ENCODE measurements around the gene SCN2A.

SCN2A gene

DNA sequence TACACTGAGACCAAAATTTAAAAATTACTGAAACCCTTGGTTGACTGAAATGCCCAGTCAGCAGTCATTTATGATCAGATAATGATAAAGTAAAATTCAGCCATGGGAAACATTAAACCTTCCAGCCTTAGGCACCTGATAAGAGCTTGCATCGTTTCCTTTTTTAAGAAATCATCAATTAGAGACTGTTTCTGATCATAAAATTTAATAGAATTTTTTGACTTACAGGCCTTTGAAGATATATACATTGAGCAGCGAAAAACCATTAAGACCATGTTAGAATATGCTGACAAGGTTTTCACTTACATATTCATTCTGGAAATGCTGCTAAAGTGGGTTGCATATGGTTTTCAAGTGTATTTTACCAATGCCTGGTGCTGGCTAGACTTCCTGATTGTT is 130.7 kb downstream of the SCN2A start:
- no peaks in the 10 kb centered on the region for H3K79me2 ChIP-seq (ENCODE audit: control insufficient read depth, insufficient read depth, low read length)
- no peak overlapping the region for H2BK15ac ChIP-seq (replicated peaks; ENCODE audit: low read depth)
- H3K4me2 ChIP-seq (ENCODE audit: low read length) = no peak overlapping the region
- no peaks in the 10 kb centered on the region for H3K36me3 ChIP-seq (ENCODE audit: control insufficient read depth, insufficient read depth, low read length)
- H2BK120ac ChIP-seq (ENCODE audit: low read depth, low read length) = no peak overlapping the region
- DNase-seq = no peak
- no peak overlapping the region for H3K23ac ChIP-seq (ENCODE audit: low read length)
- H4K5ac ChIP-seq (ENCODE audit: low read length) = no peak overlapping the region
- H4K8ac ChIP-seq (ENCODE audit: low read depth, low read length) = no peak overlapping the region
- no peak overlapping the region for H2BK5ac ChIP-seq (ENCODE audit: low read length)
- no CpG with 5 or more reads among the region's 2 CpGs for WGBS (ENCODE audit: extremely low coverage, insufficient coverage, low lambda C conversion rate)
- no peaks in the 10 kb centered on the region for H3K27me3 ChIP-seq (ENCODE audit: insufficient read depth, low read length, poor library complexity)
- H3K4me1 ChIP-seq (ENCODE audit: control insufficient read depth, low read depth, low read length) = no peaks in the 10 kb centered on the region
- no peak overlapping the region for H3K4ac ChIP-seq (ENCODE audit: low read depth, low read length)
- H3K4me3 ChIP-seq (ENCODE audit: low read length) = no peak overlapping the region
- H2AK5ac ChIP-seq (ENCODE audit: low read length) = no peak overlapping the region
- no peak overlapping the region for H3K27ac ChIP-seq (ENCODE audit: low read depth, low read length)
- no peak overlapping the region for H3K18ac ChIP-seq (ENCODE audit: low read length)
- H3K79me1 ChIP-seq (ENCODE audit: low read length) = no peaks in the 10 kb centered on the region
- H3K9ac ChIP-seq (ENCODE audit: low read length) = no peak overlapping the region
- no peak overlapping the region for H3K56ac ChIP-seq (ENCODE audit: low read length)

DNA sequence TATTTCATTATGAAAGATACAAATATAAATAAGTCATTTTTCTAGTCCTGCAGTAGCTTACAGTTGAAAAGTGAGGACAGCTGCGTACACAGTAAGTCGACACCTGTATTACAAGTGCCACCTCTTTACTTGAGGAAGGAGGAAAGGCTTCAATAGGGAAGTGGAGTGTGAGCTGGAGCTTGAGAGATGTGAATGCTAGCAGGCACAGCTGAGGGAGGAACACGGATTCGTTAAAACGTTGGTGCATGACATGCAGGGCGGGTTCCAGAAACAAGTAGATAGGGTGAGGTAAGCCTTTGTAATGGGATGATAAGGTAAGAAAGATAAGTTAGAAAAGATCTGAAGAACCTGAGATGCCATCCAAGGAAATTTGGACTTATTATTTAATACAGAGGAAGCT is 132.1 kb downstream of the SCN2A start:
- Histone ChIP-seq H3K4me3 (ENCODE audit: low read length) (no peak overlapping the region), H3K4ac (ENCODE audit: low read depth, low read length) (no peak overlapping the region), H3K27ac (ENCODE audit: low read depth, low read length) (no peak overlapping the region), H3K9ac (ENCODE audit: low read length) (no peak overlapping the region), H2BK120ac (ENCODE audit: low read depth, low read length) (no peak overlapping the region), H3K36me3 (ENCODE audit: control insufficient read depth, insufficient read depth, low read length) (no peaks in the 10 kb centered on the region), H4K5ac (ENCODE audit: low read length) (no peak overlapping the region), H3K79me1 (ENCODE audit: low read length) (no peaks in the 10 kb centered on the region), H4K8ac (ENCODE audit: low read depth, low read length) (no peak overlapping the region), H2BK5ac (ENCODE audit: low read length) (no peak overlapping the region), H3K4me1 (ENCODE audit: control insufficient read depth, low read depth, low read length) (no peaks in the 10 kb centered on the region), H3K18ac (ENCODE audit: low read length) (no peak overlapping the region), H2BK15ac (replicated peaks; ENCODE audit: low read depth) (no peak overlapping the region), H3K23ac (ENCODE audit: low read length) (no peak overlapping the region), H3K79me2 (ENCODE audit: control insufficient read depth, insufficient read depth, low read length) (no peaks in the 10 kb centered on the region), H2AK5ac (ENCODE audit: low read length) (no peak overlapping the region), H3K27me3 (ENCODE audit: insufficient read depth, low read length, poor library complexity) (no peaks in the 10 kb centered on the region), H3K4me2 (ENCODE audit: low read length) (no peak overlapping the region), H3K56ac (ENCODE audit: low read length) (no peak overlapping the region)
- WGBS (ENCODE audit: extremely low coverage, insufficient coverage, low lambda C conversion rate) = no CpG with 5 or more reads among the region's 6 CpGs
- peak; percentile 79 for DNase-seq

DNA sequence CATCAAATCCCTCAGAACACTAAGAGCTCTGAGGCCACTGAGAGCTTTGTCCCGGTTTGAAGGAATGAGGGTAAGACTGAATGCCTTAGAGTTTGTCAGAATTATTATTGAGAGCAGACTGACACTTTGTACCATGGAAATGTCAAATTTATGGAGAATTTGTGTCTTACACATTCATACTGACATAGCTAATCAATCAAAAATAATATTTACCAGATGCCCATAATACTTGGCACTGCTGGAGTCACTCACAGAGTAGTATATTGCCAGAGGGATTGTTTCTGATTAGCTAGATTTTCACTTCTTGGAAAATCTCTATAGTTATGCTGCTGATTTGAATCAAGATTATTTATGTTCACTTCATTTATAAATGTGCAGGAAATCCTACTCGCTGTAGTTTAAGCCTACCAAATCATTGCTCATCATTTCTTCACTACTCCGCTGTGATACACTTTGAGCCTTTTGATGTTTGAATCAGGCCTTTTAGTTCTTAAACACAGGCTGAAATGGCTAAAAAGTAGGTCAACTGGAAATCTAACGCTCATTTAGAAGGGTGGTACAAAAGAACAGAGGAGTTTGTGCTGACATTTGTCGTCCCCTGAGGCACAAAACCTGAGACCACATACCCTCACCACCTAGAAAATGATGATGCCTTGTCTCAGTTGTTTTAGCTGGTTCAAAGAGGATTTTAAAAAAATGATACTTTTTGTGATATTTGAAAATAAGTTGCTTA is 134.2 kb downstream of the SCN2A start:
- Histone ChIP-seq H3K4me2 (ENCODE audit: low read length) (no peak overlapping the region), H3K9ac (ENCODE audit: low read length) (no peak overlapping the region), H3K79me1 (ENCODE audit: low read length) (no peaks in the 10 kb centered on the region), H2BK120ac (ENCODE audit: low read depth, low read length) (no peak overlapping the region), H3K56ac (ENCODE audit: low read length) (no peak overlapping the region), H2BK15ac (replicated peaks; ENCODE audit: low read depth) (no peak overlapping the region), H2BK5ac (ENCODE audit: low read length) (no peak overlapping the region), H3K4me1 (ENCODE audit: control insufficient read depth, low read depth, low read length) (no peaks in the 10 kb centered on the region), H3K4me3 (ENCODE audit: low read length) (no peak overlapping the region), H4K8ac (ENCODE audit: low read depth, low read length) (no peak overlapping the region), H3K36me3 (ENCODE audit: control insufficient read depth, insufficient read depth, low read length) (no peaks in the 10 kb centered on the region), H3K79me2 (ENCODE audit: control insufficient read depth, insufficient read depth, low read length) (no peaks in the 10 kb centered on the region), H3K18ac (ENCODE audit: low read length) (no peak overlapping the region), H4K5ac (ENCODE audit: low read length) (no peak overlapping the region), H2AK5ac (ENCODE audit: low read length) (no peak overlapping the region), H3K27me3 (ENCODE audit: insufficient read depth, low read length, poor library complexity) (no peaks in the 10 kb centered on the region), H3K4ac (ENCODE audit: low read depth, low read length) (no peak overlapping the region), H3K23ac (ENCODE audit: low read length) (no peak overlapping the region), H3K27ac (ENCODE audit: low read depth, low read length) (no peak overlapping the region)
- no peak for DNase-seq
- WGBS (ENCODE audit: extremely low coverage, insufficient coverage, low lambda C conversion rate) = no CpG with 5 or more reads among the region's 5 CpGs

DNA sequence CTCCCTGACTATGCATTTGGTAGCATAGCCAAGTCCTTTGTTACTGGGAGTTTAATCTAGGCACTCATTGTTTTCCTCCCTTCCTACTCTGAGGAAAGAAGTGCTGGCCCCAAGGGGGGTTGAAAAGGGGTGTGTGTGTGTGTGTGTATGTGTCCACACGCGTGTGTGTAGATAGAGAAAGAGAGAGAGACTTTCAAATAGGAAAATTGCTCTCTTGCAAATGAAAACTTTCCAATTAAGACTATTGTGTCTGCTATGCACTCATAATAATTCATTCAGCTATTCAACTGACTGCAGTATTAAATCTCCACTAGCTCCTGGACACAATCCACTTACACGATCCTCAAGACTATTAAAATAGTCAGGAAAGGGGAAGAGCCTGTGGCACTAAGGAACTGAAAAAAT is 137.4 kb downstream of the SCN2A start:
- WGBS (ENCODE audit: extremely low coverage, insufficient coverage, low lambda C conversion rate) = no CpG with 5 or more reads among the region's 3 CpGs

DNA sequence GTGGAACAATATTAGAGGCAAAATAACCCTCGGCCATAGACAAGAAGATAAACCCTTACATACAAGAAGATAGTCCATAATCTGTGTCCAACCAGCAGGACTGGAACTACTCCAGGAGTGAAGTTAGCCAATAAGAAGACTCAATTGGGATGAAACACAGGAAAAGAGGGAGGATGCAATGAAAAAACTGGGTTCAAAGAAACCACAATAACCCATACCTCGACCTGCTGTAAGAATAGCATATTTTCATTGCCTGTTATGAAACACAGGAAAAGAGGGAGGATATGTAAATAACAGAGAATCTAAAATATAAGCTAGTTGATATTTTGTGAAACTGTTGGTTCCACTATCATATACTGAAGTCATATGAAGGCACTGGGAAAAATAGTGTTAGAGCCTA is 143.1 kb downstream of the SCN2A start:
- Histone ChIP-seq H3K4me3 (ENCODE audit: low read length) (no peak overlapping the region), H4K8ac (ENCODE audit: low read depth, low read length) (no peak overlapping the region), H3K9ac (ENCODE audit: low read length) (no peak overlapping the region), H2AK5ac (ENCODE audit: low read length) (no peak overlapping the region), H2BK15ac (replicated peaks; ENCODE audit: low read depth) (no peak overlapping the region), H2BK120ac (ENCODE audit: low read depth, low read length) (no peak overlapping the region), H3K56ac (ENCODE audit: low read length) (no peak overlapping the region), H3K18ac (ENCODE audit: low read length) (no peak overlapping the region), H3K4me1 (ENCODE audit: control insufficient read depth, low read depth, low read length) (no peaks in the 10 kb centered on the region), H3K23ac (ENCODE audit: low read length) (no peak overlapping the region), H2BK5ac (ENCODE audit: low read length) (no peak overlapping the region), H3K27ac (ENCODE audit: low read depth, low read length) (no peak overlapping the region), H3K4ac (ENCODE audit: low read depth, low read length) (no peak overlapping the region), H3K79me2 (ENCODE audit: control insufficient read depth, insufficient read depth, low read length) (no peaks in the 10 kb centered on the region), H3K4me2 (ENCODE audit: low read length) (no peak overlapping the region), H4K5ac (ENCODE audit: low read length) (no peak overlapping the region), H3K79me1 (ENCODE audit: low read length) (no peaks in the 10 kb centered on the region), H3K36me3 (ENCODE audit: control insufficient read depth, insufficient read depth, low read length) (no peaks in the 10 kb centered on the region), H3K27me3 (ENCODE audit: insufficient read depth, low read length, poor library complexity) (no peaks in the 10 kb centered on the region)
- DNase-seq = no peak
- no CpG with 5 or more reads among the region's 2 CpGs for WGBS (ENCODE audit: extremely low coverage, insufficient coverage, low lambda C conversion rate)

More for the DNA sequence above, 137.4 kb downstream of the SCN2A start:
- no peaks in the 10 kb centered on the region for H3K27me3 ChIP-seq (ENCODE audit: insufficient read depth, low read length, poor library complexity)
- no peaks in the 10 kb centered on the region for H3K79me2 ChIP-seq (ENCODE audit: control insufficient read depth, insufficient read depth, low read length)
- no peaks in the 10 kb centered on the region for H3K79me1 ChIP-seq (ENCODE audit: low read length)
- H2AK5ac ChIP-seq (ENCODE audit: low read length) = no peak overlapping the region
- H3K4me3 ChIP-seq (ENCODE audit: low read length) = no peak overlapping the region
- no peaks in the 10 kb centered on the region for H3K4me1 ChIP-seq (ENCODE audit: control insufficient read depth, low read depth, low read length)
- H3K18ac ChIP-seq (ENCODE audit: low read length) = no peak overlapping the region
- no peak overlapping the region for H3K27ac ChIP-seq (ENCODE audit: low read depth, low read length)
- no peak overlapping the region for H3K4ac ChIP-seq (ENCODE audit: low read depth, low read length)
- no peak overlapping the region for H4K8ac ChIP-seq (ENCODE audit: low read depth, low read length)
- peak; percentile 22 for DNase-seq
- no peak overlapping the region for H3K4me2 ChIP-seq (ENCODE audit: low read length)
- no peak overlapping the region for H3K9ac ChIP-seq (ENCODE audit: low read length)
- H2BK15ac ChIP-seq (replicated peaks; ENCODE audit: low read depth) = no peak overlapping the region
- no peak overlapping the region for H4K5ac ChIP-seq (ENCODE audit: low read length)
- H3K56ac ChIP-seq (ENCODE audit: low read length) = no peak overlapping the region
- no peaks in the 10 kb centered on the region for H3K36me3 ChIP-seq (ENCODE audit: control insufficient read depth, insufficient read depth, low read length)
- no peak overlapping the region for H2BK120ac ChIP-seq (ENCODE audit: low read depth, low read length)
- no peak overlapping the region for H3K23ac ChIP-seq (ENCODE audit: low read length)
- no peak overlapping the region for H2BK5ac ChIP-seq (ENCODE audit: low read length)

DNA sequence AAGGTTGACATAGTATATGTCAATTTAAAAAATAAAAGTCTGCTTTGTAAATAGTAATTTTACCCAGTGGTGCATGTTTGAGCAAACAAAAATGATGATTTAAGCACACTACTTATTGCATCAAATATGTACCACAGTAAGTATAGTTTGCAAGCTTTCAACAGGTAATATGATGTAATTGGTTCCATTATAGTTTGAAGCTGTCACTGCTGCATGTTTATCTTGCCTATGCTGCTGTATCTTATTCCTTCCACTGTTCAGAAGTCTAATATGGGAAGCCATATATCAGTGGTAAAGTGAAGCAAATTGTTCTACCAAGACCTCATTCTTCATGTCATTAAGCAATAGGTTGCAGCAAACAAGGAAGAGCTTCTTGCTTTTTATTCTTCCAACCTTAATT is 151.7 kb downstream of the SCN2A start:
- Histone ChIP-seq H3K23ac (ENCODE audit: low read length) (no peak overlapping the region), H3K36me3 (ENCODE audit: control insufficient read depth, insufficient read depth, low read length) (no peaks in the 10 kb centered on the region), H2BK5ac (ENCODE audit: low read length) (no peak overlapping the region), H3K4me2 (ENCODE audit: low read length) (no peak overlapping the region), H4K8ac (ENCODE audit: low read depth, low read length) (no peak overlapping the region), H3K56ac (ENCODE audit: low read length) (no peak overlapping the region), H4K5ac (ENCODE audit: low read length) (no peak overlapping the region), H3K27ac (ENCODE audit: low read depth, low read length) (no peak overlapping the region), H2BK15ac (replicated peaks; ENCODE audit: low read depth) (no peak overlapping the region), H3K4ac (ENCODE audit: low read depth, low read length) (no peak overlapping the region), H3K79me2 (ENCODE audit: control insufficient read depth, insufficient read depth, low read length) (no peaks in the 10 kb centered on the region), H3K4me1 (ENCODE audit: control insufficient read depth, low read depth, low read length) (no peaks in the 10 kb centered on the region), H2BK120ac (ENCODE audit: low read depth, low read length) (no peak overlapping the region), H3K9ac (ENCODE audit: low read length) (no peak overlapping the region), H3K18ac (ENCODE audit: low read length) (no peak overlapping the region), H3K4me3 (ENCODE audit: low read length) (no peak overlapping the region), H3K27me3 (ENCODE audit: insufficient read depth, low read length, poor library complexity) (no peaks in the 10 kb centered on the region), H2AK5ac (ENCODE audit: low read length) (no peak overlapping the region), H3K79me1 (ENCODE audit: low read length) (no peaks in the 10 kb centered on the region)
- DNase-seq = no peak

Measured in mesendoderm (in vitro differentiated cells).